NCI-H82 (cell line): Measurements from ENCODE around the gene EIF4E3.

Experiments
- DNase-seq: peaks from one replicate; lab custom pipeline; 2025; lab: John Stamatoyannopoulos, UW

The EIF4E3 gene

GRCh38 chr3:71723452-71724170 lies 1.6 kb downstream of the EIF4E3 start:
- no peak for DNase-seq

DNA sequence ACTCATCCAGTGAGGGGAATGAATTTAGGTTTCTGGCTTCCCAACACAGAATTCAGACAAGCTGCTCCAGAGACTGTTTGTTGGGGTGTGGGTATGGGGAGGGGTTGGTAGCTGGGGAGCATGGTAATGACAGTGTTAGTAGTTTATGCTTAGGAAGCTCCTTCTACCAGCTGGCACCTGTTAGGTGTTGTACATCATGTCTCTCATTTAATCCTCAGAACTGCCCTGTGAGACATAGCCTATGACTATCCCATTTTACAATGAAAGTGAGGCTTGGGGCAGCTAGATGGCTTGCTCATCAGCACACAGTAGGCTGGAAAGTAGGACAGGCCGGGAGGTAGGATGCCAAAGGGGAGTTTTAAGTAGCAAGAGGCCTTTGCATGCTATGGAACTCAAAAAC lies 2.5 kb downstream of the EIF4E3 start:
- no peak for DNase-seq

DNA sequence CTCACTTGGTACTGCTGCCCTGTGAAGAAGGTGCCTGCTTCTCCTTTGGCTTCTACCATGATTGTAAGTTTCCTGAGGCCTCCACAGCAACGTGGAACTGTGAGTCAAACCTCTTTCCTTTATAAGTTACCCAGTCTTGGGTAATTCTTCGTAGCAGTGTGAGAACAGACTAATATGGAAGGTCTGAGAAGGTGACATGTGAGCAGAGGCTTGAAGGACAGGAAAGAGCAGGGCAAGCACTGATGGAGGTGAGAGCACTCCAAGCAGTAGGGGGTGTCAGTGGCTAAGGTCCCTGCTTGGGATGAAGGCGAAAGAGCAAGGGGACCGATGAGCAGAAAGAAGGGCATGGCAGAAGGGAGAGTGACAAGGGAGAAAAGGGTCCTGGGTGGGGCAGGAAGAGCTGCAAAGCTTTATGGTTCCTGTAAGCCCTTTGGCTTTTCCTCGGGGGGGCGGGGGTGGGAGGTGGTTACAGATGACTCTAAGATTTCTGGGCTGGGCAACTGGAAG lies 3.5 kb downstream of the EIF4E3 start:
- no peak for DNase-seq

DNA sequence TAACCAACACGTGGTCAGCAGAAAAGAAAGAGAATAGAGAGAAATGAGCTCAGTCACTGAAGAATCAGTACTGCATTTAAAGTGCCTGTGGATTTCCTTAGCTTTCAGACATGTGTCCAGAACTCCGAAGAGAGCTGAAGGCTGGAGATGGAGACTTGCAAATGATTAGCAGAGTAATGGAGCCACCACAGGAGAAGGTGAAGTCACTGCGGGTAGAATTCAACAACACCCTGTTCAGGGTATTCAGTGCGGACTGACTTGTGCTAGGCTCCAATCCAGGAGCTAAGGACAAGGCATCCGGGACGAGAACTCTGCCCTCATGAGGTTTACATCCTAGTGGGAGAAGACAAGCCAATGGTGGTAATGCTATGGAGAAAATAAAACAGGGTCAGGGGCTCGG lies 4.2 kb downstream of the EIF4E3 start:
- DNase-seq: no peak

- no peak for DNase-seq
These were observed 7.1 kb downstream of the EIF4E3 start for GRCh38 chr3:71718072-71718471.

- DNase-seq: no peak
These were observed 10.6 kb downstream of the EIF4E3 start for GRCh38 chr3:71714595-71714994.

GRCh38 chr3:71713041-71713440 lies 12.2 kb downstream of the EIF4E3 start:
- peak; percentile 11 for DNase-seq

GRCh38 chr3:71710906-71711494 lies 14.2 kb downstream of the EIF4E3 start:
- peak; percentile 74 for DNase-seq

DNA sequence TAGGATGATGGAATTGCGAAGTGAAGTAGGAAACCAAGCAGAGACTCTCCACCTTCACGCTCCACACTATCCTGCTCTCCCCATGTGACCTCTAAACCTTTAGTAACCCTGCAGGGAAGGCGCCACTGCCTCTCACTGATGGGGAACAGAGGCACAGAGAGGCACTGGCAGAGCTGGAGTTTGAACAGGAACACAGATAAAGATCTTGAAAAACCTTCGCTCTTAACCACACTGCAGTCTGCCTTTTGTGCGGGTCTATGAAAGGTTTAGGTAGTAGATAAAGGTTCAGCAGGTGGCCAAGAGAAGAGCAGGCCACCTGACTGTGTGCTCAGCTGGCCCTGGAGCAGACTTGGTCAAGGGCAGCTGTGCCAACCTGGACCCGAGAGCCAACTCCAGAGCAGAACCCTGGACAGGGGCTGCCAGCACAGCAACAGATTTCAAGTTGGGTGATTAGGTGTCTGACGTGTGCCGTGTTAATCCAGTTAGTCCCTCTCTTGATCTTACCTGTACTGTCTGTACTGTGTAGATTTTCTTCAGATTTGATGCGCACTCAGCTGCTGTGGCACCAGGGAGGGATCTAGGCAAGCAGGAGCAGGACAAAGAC lies 15.2 kb downstream of the EIF4E3 start:
- peak; percentile 6 for DNase-seq

DNA sequence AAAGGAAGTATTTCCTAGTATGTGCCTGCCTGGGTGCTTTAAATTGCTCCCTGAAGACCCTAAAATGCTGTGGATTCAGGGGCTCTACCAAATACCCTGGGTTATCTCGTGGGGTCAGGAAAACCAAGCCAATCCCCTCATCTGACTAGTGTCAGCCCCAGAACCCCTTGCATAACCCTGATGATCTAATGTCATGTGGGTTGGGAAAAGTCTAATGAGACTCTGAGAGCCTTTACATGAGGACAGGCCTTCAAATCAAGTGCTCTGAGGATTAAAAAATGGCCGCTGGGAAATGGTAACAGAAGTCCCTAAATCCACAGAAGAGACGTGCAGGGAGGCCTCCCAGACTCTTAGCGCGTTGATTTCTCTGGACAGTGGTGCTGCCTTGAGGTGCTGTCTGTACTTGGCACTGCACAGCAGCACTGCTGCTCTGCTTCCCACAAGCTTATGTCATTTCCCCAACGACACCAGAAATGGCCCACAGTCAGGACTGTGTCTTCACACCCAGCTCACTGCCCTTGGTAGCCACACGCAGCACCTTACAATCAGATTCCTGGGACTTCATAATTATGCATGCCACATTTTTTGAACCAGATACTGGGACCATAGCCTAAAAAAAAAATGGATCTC lies 16.6 kb downstream of the EIF4E3 start:
- no peak for DNase-seq

DNA sequence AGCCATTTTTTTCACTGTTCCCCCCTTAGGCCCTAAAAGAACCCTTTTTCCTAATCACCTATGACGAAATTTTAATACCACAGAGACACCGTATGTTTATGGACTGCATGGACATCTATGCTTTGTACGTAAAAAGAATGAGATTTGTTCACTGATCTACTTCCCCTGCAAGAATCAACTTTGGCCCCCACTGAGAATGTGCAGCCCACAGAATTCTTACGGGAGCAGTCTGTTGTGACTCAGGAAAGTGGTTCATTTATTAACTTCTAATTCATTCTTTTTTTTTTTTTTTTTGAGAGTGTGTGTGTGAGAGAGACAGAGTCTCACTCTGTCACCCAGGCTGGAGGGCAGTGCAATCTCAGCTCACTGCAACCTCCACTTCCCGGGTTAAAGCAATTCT lies 17.6 kb downstream of the EIF4E3 start:
- no peak for DNase-seq

GRCh38 chr3:71705681-71706080 lies 19.5 kb downstream of the EIF4E3 start:
- DNase-seq: no peak

DNA sequence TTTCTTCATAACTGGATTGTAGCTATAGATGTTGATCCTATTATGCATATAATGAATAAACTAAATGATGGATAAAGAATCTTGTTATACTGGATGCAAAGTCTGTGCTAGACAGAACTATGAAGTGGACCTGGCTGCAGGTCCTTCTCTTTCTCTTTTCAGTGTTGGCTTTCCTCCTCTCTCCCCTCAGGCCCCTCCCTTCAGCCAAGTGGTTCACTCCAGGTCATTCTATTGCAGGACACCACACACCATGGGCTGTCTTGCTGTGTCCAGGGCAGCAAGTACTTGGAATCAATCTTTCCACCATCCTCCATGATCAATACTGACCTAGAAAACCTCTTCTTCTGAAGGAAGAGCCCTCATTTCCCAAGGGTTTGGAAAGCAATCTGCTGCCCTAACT lies 20.3 kb downstream of the EIF4E3 start:
- DNase-seq: no peak

GRCh38 chr3:71703797-71704196 lies 21.4 kb downstream of the EIF4E3 start:
- no peak for DNase-seq

DNA sequence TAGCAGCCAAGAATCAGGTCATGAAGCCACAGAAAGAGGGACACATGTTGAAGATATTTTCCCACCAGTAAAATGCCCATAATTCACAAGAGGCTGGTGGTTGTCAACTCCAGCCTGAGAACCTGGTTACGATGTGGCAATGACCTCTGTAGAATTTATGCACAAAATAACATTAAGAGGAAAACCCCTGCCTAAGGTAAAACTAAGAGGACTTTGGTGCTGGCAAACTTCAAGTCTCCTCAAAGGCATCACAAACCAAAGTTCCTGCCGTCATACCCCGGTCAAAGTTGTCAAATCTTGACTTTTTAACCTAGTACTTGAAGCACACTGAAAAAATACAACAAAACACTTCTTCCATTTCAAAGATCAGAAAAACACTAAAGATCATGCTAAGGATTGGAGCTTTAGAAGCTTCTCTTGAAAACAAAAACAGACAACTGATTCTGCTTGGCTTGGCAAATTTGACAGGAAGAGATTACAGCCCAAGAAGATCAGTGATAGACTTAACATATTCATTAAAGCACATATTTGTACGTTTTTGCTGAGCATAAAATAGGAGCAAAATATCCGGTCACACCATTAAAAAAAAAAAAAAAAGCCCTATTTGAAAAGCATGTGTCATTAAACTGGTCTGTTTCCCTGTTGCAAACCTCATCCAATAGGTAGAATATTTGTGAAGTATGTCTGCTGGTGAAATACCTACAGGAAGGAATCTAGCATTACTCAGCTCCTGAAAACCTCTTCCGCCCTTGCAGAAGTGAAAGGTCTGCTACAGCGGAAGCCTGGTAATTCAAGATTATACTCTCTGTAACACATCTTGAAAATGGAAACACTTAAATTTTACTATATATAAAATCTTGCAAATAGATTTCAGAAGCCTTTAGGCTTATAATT lies 22.8 kb downstream of the EIF4E3 start:
- DNase-seq: no peak

GRCh38 chr3:71701251-71701762 lies 23.9 kb downstream of the EIF4E3 start:
- no peak for DNase-seq

DNA sequence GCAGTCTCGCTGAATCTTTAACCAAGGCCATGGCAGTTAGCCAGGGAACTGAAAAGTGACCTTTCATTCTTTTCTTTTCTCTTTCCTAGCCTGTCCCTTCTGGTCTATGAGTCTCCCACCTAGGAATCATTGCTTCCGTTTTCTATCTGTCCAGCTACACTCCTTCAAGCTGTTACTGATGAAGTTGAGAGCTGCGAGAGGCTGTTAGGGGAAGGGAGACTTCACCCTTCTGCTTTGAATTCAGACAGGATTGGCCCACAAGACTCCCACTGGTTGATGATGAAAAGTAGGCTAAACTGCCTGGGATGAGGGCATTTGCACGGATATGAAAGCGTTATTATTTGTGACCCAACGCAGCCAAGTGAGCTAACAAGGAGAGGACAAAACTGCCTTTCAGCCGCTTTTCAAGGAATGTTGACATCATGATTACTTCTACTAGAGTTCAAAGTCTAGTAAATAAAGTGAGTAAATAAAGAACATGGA lies 30.2 kb downstream of the EIF4E3 start:
- DNase-seq: no peak

- no peak for DNase-seq
These were observed 30.7 kb downstream of the EIF4E3 start for GRCh38 chr3:71694358-71694999.

DNA sequence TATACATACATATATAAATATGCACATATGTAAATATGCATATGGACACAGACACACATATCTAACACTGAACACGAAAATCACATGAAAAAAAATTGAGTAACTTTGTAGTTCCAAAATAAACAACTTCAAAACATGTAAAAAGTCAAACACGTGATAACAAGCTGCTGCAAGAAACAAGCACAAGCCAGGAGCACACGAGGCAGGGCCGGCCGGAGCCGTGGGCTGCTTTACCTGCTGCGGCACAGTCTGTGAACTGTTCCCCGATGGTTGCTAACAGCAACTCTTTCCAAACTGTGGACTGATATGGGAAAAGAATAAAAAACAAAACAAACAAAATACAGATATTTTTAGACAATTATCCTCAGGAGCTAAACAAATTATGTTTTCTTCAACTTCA lies 31.6 kb downstream of the EIF4E3 start:
- DNase-seq: no peak

GRCh38 chr3:71692139-71692538 lies 33.1 kb downstream of the EIF4E3 start:
- DNase-seq: no peak

- DNase-seq: peak; percentile 24
These were observed 34.8 kb downstream of the EIF4E3 start for GRCh38 chr3:71690341-71690841.
